OCI-LY7 (cell line): ENCODE measurements around the gene SENP1.

ENCODE experiments used
- CTCF ChIP-seq: fragments of 200-600 bp; sonication (generic); conservative IDR thresholded peaks from 2 replicates; pipeline ENCODE4 v1.5.1; 2014; ENCODE audit warnings: mild to moderate bottlenecking, antibody characterized with exemption, low read length, moderate library complexity, mixed read lengths
- EZH2phosphoT487 ChIP-seq: fragments of 200-600 bp; sonication (generic); IDR thresholded peaks from 2 replicates; pipeline ENCODE4 v1.6.1; 2018; ENCODE audit warnings: low read depth, borderline replicate concordance, mild to moderate bottlenecking, mixed run types, antibody characterized with exemption, low read length, moderate library complexity, mixed read lengths

GRCh38 chr12:48072266-48072665, 33.6 kb downstream of the SENP1 start:
- no peak for TF ChIP-seq CTCF
- no peak for TF ChIP-seq EZH2phosphoT487
